HepG2 (cell line): ENCODE measurements around the gene PLXNA4. TPM values are rescaled to one million over a fixed set of nuclear protein-coding genes. Genes with fewer than 3 reads are reported as not detected.

Source experiments
- ATAC-seq: fragments of 200-7000 bp; cut with Tn5 transposase; 3 replicates; pipeline ENCODE4 v1.9.1; 2020; ENCODE audit warnings: mild to moderate bottlenecking, moderate library complexity
- BruUV-seq: library from RNA; stranded (reverse); fragments of 400-500 nt; replicated peaks from 2 replicates; lab custom pipeline; 2021; lab: Mats Ljungman, UMichigan
- CTCF ChIA-PET: fragments of 300-600 bp; formaldehyde crosslinking; extraction: SDS; loops from one replicate; lab custom pipeline; 2021; ENCODE audit warnings: low total read pairs, inconsistent platforms, low intra/inter-chr PET ratio; lab: Yijun Ruan, JAX
- POLR2A ChIA-PET: fragments of 350-600 bp; sonication (Branson Sonifier 250); formaldehyde crosslinking; loops from one replicate; lab custom pipeline; 2020; ENCODE audit warnings: antibody characterized with exemption, inconsistent platforms; lab: Yijun Ruan, JAX
- DNase-seq: peaks from one replicate; pipeline ENCODE4 v3.0.0-alpha.2; 2015; ENCODE audit warnings: low spot score
- FAIRE-seq: peaks from 3 replicates; lab custom pipeline; 2011; peaks lifted over from hg19 to GRCh38; lab: Jason Lieb, UNC
- H2AFZ ChIP-seq: one replicate; pipeline ENCODE4 v1.6.1; 2011; ENCODE audit warnings: low read length, inconsistent platforms
- H3K27ac ChIP-seq: fragments of 300-600 bp; 3 replicates; pipeline ENCODE4 v1.8.0; 2011; ENCODE audit warnings: mixed run types, mild to moderate bottlenecking, mixed read lengths, low read length, inconsistent platforms; ENCODE audit not compliant: insufficient read depth; ENCODE audit errors: extremely low read length
- H3K27me3 ChIP-seq, 2 experiments: fragments of 200-600 bp in 1 of 2; 2 replicates in 1 of 2; 3 replicates in 1 of 2; pipeline versions ENCODE4 v1.6.0 to v1.8.0; 2011; ENCODE audit warnings: low read length in 2 of 2, mild to moderate bottlenecking in 2 of 2, moderate library complexity in 2 of 2, inconsistent platforms in 1 of 2; ENCODE audit not compliant: insufficient read depth in 2 of 2, control insufficient read depth in 1 of 2
- H3K36me3 ChIP-seq, 2 experiments: fragments of 200-600 bp in 1 of 2; replicated peaks in 1 of 2; 2 replicates in 1 of 2; 3 replicates in 1 of 2; pipeline versions ENCODE4 v1.5.1 to v1.8.0; 2011; ENCODE audit warnings: low read length in 2 of 2, inconsistent platforms in 1 of 2; ENCODE audit not compliant: insufficient read depth in 2 of 2, control insufficient read depth in 1 of 2
- H3K4me1 ChIP-seq: 2 replicates; pipeline ENCODE4 v1.5.1; 2012; ENCODE audit warnings: low read length, inconsistent platforms; ENCODE audit not compliant: insufficient read depth
- H3K4me2 ChIP-seq: 2 replicates; pipeline ENCODE4 v1.6.0; 2011; ENCODE audit warnings: low read depth, low read length, inconsistent platforms
- H3K4me3 ChIP-seq, 3 experiments: fragments of 200-600 bp in 1 of 3; sonication (generic), shearing (Covaris generic) in 1 of 3; replicated peaks in 1 of 3; 2 replicates each; pipeline ENCODE4 v1.5.1; 2011 to 2016; ENCODE audit warnings: low read length in 3 of 3, inconsistent platforms in 2 of 3, low read depth in 2 of 3, mild to moderate bottlenecking in 2 of 3, control low read depth in 1 of 3, mixed read lengths in 1 of 3; ENCODE audit not compliant: insufficient read depth in 1 of 3
- H3K79me2 ChIP-seq: one replicate; pipeline ENCODE4 v1.6.1; 2011; ENCODE audit warnings: low read length, inconsistent platforms; ENCODE audit not compliant: insufficient read depth
- H3K9ac ChIP-seq: 2 replicates; pipeline ENCODE4 v1.6.0; 2011; ENCODE audit warnings: mild to moderate bottlenecking, low read depth, low read length, inconsistent platforms; ENCODE audit not compliant: insufficient read depth
- H3K9me3 ChIP-seq: 2 replicates; pipeline ENCODE4 v1.5.1; 2012; ENCODE audit warnings: mild to moderate bottlenecking, low read length
- H4K20me1 ChIP-seq: 2 replicates; pipeline ENCODE4 v1.6.0; 2011; ENCODE audit warnings: inconsistent platforms, mild to moderate bottlenecking, low read length, moderate library complexity; ENCODE audit not compliant: insufficient read depth
- ADNP ChIP-seq: sonication (generic); formaldehyde crosslinking; IDR thresholded peaks from 2 replicates; pipeline ENCODE4 v1.4.0; 2020; ENCODE audit warnings: missing genetic modification reagents
- CREB1 ChIP-seq, 2 experiments: fragments of 450-650 bp in 1 of 2; IDR thresholded peaks; 2 replicates each; pipeline ENCODE4 v1.6.1; 2016 to 2017; ENCODE audit warnings: control low read depth in 1 of 2, mild to moderate bottlenecking in 1 of 2, missing compliant biosample characterization in 1 of 2, missing genetic modification characterization in 1 of 2
- DNMT1 ChIP-seq: sonication (generic); formaldehyde crosslinking; IDR thresholded peaks from 2 replicates; pipeline ENCODE4 v1.5.1; 2020; ENCODE audit warnings: mild to moderate bottlenecking, missing genetic modification reagents
- MATR3 ChIP-seq: sonication (generic); formaldehyde crosslinking; IDR thresholded peaks from 2 replicates; pipeline ENCODE4 v1.4.0; 2020; ENCODE audit warnings: missing genetic modification reagents
- MZF1 ChIP-seq: sonication (generic); formaldehyde crosslinking; IDR thresholded peaks from 2 replicates; pipeline ENCODE4 v1.8.1; 2023; ENCODE audit warnings: mild to moderate bottlenecking, missing genetic modification reagents, borderline replicate concordance
- NPAS2 ChIP-seq: sonication (generic); formaldehyde crosslinking; IDR thresholded peaks from 2 replicates; pipeline ENCODE4 v1.8.0; 2022; ENCODE audit warnings: mild to moderate bottlenecking, missing genetic modification reagents, borderline replicate concordance
- SIN3A ChIP-seq: IDR thresholded peaks from 2 replicates; pipeline ENCODE4 v1.6.1; 2011; ENCODE audit warnings: low read depth, mild to moderate bottlenecking, control low read depth, low read length, borderline replicate concordance
- ZFYVE20 ChIP-seq: sonication (generic); formaldehyde crosslinking; IDR thresholded peaks from 2 replicates; pipeline ENCODE4 v1.8.0; 2023; ENCODE audit warnings: low read depth, mild to moderate bottlenecking, moderate library complexity, missing genetic modification reagents, borderline replicate concordance
- ZNF562 ChIP-seq: sonication (generic); formaldehyde crosslinking; IDR thresholded peaks from 2 replicates; pipeline ENCODE4 v1.8.0; 2022; ENCODE audit warnings: missing genetic modification reagents, borderline replicate concordance
- WGBS: methylation state at CpG from one replicate; pipeline ENCODE4 v1.1.6; 2017; ENCODE audit warnings: low lambda C conversion rate; 5-methylcytosine and 5-hydroxymethylcytosine counted together
- in situ Hi-C: cut with HindIII; loops from 2 replicates; pipeline ENCODE4 v1.10.0; 2017; ENCODE audit warnings: low pct_unique_long_range_greater_than_20kb; ENCODE audit not compliant: extremely low pct_ligation_motif_present
- intact Hi-C: fragments of 100-400 bp; cut with micrococcal nuclease; formaldehyde crosslinking; loops from one replicate; pipeline ENCODE4 v1.10.0; 2022; ENCODE audit not compliant: unreplicated experiment
- polyA plus RNA-seq, 8 experiments: library from polyadenylated mRNA; depleted of rRNA in 3 of 8; stranded (reverse) in 7 of 8; unstranded in 1 of 8; fragments of >200 nt; fragmentation: Illumina TruSeq in 4 of 8; extraction: Trizol in 4 of 8; gene quantifications; 2 replicates each; pipeline versions ENCODE4 v1.2.1 to v1.2.3, GENCODE V29; 2011 to 2016; ENCODE audit warnings: low read depth in 4 of 8, missing spikeins in 1 of 8, mixed read lengths in 1 of 8; ENCODE audit not compliant: insufficient read depth in 1 of 8
- total RNA-seq, 5 experiments: library from RNA; depleted of rRNA; stranded (reverse); fragments of >200 nt; fragmentation: Illumina TruSeq; extraction: Trizol; gene quantifications; 2 replicates each; pipeline ENCODE4 v1.2.3, GENCODE V29; 2016; ENCODE audit warnings: low read depth in 1 of 5

PLXNA4 gene
- total and polyA plus RNA-seq, 2 of the 13 experiments (the other 11 are each of a cell fraction or from before 2014, with no cell fraction given): 0.01 to 0.04 TPM

DNA sequence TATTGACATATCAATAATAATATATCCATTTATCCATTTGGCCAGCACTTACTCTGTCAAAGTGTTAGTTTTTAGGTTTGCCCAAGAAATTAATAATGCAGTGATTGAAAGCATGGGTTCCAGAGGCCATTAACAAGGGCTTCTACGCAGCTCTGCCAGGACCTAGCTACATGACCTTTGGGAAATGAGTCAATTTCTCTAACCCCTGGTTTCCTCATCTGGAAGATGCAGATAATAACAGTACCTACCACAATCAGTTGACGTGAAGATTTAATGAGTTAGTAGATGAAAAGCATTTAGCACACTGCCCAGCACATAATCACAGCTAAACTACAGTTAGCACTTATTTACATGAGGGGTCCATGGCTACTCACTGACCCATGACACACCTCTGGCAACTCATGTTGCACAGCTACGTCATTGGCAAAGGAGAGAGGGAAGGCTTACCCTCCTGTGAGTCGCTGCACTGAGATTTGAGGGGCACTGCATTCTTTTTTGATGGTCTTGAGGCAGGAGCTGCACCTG, 263.7 kb downstream of the PLXNA4 start:
- CTCF ChIA-PET: no interaction called here
- no peak overlapping the region for H3K4me2 ChIP-seq
- H3K27me3 ChIP-seq: peaks cover 0 to 10% of the 10 kb centered on the region in 2 experiments; a peak in 2 of 5 replicates
- intact Hi-C loops (no loop called here), in situ Hi-C loops (no loop called here)
- POLR2A ChIA-PET: no interaction called here
- H3K27ac ChIP-seq: no peak overlapping the region
- H3K9ac ChIP-seq: no peak overlapping the region
- no peak overlapping the region for H3K4me3 ChIP-seq
- DNase-seq (no peak), ATAC-seq (no peak)
- H3K4me1 ChIP-seq: no peaks in the 10 kb centered on the region
- no TSS peak for BruUV-seq
- H4K20me1 ChIP-seq: no peaks in the 10 kb centered on the region
- no peak overlapping the region for H2AFZ ChIP-seq
- no peaks in the 10 kb centered on the region for H3K9me3 ChIP-seq
- 6% methylated on average over 4 of the region's 4 CpGs for WGBS
- no peaks in the 10 kb centered on the region for H3K79me2 ChIP-seq
- no peaks in the 10 kb centered on the region for H3K36me3 ChIP-seq
- 0 out of 2 replicates have a peak, but pooled peaks have one; percentile 21 for TF ChIP-seq CREB1 (IDR thresholded peaks at IDR 0.05)
- no peak for TF ChIP-seq CREB1 (CRISPR knock-in tag; IDR thresholded peaks at IDR 0.05)
- TF ChIP-seq DNMT1: no peak
- TF ChIP-seq, all 625 proteins: peak for 1
- FAIRE-seq: no peak

DNA sequence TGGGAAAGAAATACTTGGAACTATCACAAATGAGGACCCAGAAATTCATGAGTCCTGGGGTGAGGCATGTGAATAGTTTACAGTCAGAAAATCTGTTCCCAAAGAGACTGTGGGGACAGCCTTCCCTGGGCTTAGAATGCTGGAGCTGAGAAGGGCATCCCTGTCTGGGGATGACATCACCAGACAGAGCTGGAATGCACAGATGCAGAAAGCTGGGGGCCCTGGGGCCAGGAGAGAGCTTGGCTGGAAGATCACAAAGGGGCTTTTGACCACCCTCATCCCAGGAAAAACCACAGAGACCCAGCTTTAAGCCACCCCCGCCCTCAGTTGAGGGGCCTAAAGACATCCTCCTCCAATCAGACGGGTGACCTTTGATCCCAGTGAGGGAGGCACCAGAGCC, 264.5 kb downstream of the PLXNA4 start:
- no peak overlapping the region for H3K27ac ChIP-seq
- H3K79me2 ChIP-seq: no peaks in the 10 kb centered on the region
- CTCF ChIA-PET: no interaction called here
- no peak overlapping the region for H2AFZ ChIP-seq
- POLR2A ChIA-PET: no interaction called here
- no peaks in the 10 kb centered on the region for H3K9me3 ChIP-seq
- H3K4me1 ChIP-seq: no peaks in the 10 kb centered on the region
- 0% methylated on average over 2 of the region's 2 CpGs for WGBS
- H3K4me2 ChIP-seq: no peak overlapping the region
- intact Hi-C loops: no loop called here
- no peak for TF ChIP-seq MZF1 (CRISPR knock-in tag)
- TF ChIP-seq ZFYVE20 (CRISPR knock-in tag): no peak
- no peak for TF ChIP-seq SIN3A
- TF ChIP-seq NPAS2 (CRISPR knock-in tag): no peak
- no peak for TF ChIP-seq ADNP
- no peak for TF ChIP-seq MATR3 (CRISPR knock-in tag)
- no peak for TF ChIP-seq ZNF562
- BruUV-seq: no TSS peak
- no peak for ATAC-seq
- H3K27me3 ChIP-seq: peaks cover 0 to 10% of the 10 kb centered on the region in 2 experiments; a peak in 2 of 5 replicates
- no peak for FAIRE-seq
- H3K4me3 ChIP-seq: no peak overlapping the region
- H3K36me3 ChIP-seq: no peaks in the 10 kb centered on the region
- no peak overlapping the region for H3K9ac ChIP-seq
- H4K20me1 ChIP-seq: no peaks in the 10 kb centered on the region
- in situ Hi-C loops: no loop called here
- no peak for DNase-seq
